GM11168 (cell line): Measurements from ENCODE around the gene SMPDL3B.

Source experiments
- in situ Hi-C: fragments of 300-500 bp; cut with MboI; formaldehyde crosslinking; loops from one replicate; pipeline ENCODE4 v1.12.0; 2022; ENCODE audit warnings: low sequenced_read_pairs; ENCODE audit not compliant: unreplicated experiment

SMPDL3B gene

DNA sequence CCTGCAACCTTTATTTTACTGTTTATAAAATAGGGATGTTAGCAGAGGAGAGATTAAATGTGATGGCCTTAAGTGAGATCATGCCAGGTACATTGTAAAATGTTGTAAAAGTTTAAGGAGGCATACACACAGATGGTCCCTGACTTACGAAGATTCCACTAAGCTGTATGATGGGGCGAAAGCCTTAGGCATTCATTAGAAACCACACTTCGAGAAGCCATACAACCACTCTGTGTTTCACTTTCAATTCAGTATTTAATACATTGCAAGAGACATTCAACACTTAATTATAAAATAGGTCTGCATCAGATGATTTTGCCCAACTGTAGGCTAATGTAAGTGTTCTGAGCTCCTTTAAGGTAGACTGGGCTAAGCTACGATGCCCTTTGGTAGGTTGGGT lies 3.7 kb downstream of the SMPDL3B start:
- in situ Hi-C loops, result no loop called here

DNA sequence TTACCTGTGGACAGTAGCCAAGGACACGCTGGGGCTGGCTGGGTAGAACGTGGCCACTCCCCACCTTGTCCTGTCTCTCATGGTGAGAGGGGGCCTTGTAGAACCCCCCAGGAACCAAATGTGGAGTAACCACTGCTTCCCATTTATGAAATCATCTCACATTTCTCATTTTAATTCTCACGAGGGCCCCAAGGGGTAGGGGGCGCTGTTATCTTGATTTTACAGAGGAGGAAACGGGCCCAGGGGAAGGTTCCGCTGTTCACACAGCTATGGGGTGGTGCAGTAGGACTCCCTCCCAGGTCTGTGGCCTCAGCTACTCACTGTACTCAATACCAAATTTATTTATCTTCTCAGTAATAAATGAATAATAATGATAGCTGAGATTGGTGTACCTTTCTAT lies 5.5 kb downstream of the SMPDL3B start:
- in situ Hi-C loops, result no loop called here

DNA sequence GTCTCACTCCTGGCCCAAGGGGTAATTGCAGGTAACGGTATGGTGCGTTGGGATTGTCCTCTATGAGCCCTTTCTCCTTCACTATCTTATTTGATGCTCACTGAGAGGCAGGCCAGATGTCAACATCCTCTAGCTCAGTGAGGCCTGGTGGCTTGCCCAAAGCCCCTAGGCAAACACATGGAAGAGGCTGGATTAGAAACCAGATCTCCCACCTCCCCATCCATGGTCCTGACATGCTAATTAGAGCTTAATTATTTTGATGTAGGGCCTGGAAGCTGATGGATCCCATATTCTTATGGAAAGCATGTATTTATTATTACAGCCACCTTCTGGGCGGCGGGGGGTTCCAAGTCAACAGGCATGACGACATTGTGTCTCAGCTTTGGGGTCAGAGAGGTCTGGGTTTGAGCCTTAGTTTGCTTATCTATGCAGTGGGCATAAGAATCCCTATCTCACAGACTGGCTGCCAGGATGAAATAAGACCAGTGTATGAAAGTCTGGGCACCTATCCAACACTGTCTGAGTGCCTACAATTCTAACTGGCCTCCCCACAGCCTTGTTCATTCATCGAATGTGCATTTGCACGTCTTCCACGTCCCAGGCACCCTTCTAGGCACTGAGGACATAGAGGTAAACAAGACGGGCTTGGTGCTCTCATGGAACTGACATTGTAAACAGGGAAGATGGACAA lies 6.2 kb downstream of the SMPDL3B start:
- in situ Hi-C loops, result no loop called here

DNA sequence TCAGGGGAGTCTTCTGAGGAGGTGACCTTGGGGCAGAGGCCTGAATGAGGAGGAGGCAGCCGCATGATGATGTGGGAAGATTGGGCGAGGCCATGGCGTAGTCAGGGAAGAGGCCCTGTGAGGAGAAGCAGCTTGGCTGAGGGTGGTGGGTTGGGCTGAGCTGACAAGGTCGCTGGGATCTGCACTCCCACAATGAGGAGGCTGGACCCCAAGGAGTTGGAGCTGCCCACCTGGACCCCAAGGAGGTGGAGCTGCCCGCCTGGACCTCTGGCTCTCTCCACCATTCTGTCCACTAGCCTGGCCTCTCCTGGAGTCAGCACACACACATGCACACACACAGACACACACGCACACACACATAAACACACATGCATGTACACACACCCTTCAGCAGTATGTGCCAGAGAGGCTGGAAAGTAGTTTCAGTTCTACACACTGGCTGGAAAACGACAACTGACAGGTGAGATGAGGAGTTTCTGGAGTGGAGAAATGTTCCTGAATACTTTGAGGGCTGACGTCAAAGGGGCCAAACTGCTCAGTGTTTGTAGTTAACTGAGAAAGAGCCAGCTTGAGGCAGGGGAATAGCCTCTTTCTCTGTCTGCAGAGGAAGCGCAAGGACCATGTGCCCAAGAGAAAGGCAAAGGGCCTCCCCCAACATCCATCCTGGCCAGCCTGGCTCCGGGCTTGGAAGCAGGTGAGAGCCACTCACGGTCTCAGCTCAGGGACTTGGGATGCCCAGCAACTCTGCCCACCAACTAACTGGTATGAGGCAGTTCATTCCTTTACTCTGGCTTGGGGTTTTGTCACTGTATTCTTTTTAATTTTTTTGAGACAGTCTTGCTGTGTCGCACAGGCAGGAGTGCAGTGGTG lies 7.1 kb downstream of the SMPDL3B start:
- in situ Hi-C loops, result no loop called here

DNA sequence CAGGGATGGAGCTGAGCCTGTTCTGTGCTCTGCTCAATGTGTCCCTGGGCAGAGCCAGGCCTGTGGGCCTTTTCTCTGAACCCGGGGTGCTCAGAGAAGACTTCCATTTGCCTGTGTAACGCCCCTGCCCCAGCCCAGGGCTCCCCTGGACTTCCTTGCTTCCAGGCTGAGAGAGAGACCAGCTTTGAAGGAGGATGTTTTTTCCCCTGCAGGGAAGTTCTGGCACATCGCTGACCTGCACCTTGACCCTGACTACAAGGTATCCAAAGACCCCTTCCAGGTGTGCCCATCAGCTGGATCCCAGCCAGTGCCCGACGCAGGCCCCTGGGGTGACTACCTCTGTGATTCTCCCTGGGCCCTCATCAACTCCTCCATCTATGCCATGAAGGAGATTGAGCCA lies 10.2 kb downstream of the SMPDL3B start:
- in situ Hi-C loops, result no loop called here

DNA sequence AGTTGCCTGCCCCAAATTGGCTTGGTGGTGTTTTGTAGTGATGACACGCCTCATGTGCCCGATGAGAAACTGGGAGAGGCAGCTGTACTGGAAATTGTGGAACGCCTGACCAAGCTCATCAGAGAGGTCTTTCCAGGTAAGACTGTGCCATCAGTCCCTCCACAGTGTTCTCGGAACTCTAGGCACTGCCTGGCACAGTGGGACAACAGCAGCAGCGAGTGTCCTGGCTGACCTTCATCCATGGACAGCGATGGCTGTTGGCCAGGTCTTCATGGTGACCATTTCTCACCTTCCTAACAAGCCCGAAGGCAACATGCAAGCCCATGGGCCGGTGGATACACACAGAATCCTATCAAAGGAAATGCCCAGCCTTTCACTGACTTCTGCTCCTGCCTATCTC lies 14.2 kb downstream of the SMPDL3B start:
- in situ Hi-C loops, result no loop called here

DNA sequence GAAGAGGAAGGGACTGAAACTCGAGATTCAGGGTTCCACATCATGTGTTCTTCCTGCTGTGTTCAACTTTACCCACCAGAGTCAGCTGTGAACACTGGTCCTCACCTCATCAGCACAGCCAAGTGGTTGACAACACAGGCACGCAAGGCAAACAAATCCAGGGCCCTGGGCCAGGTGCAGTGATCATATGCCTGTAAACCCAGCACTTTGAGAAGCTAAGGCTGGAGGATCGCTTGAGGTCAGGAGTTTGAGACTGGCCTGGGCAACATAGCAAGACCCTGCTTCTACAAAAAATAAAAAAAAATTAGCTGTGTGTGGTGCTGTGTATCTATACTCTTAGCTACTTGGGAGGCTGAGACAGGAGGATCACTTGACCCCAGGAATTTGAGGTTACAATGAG lies 16.6 kb downstream of the SMPDL3B start:
- in situ Hi-C loops, result no loop called here

DNA sequence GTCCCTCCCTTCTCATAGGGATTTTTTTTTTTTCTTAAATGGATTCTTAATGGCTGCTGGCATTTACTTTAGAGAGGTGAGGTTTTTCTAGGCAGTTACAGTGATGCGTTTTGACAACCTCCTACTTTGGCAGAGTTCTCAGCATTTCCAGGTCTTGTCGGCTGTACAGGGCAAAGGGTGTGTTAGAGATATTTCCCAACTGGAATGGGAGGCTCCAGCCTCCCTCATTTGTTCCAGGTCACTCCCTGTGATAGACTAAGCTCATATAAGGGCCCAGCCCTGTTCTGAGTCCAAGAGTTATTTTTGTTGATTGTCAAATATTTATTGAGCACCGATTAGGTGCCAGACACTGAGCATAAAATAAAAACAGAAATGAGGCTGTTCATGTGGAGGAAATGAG lies 17.3 kb downstream of the SMPDL3B start:
- in situ Hi-C loops, result no loop called here

DNA sequence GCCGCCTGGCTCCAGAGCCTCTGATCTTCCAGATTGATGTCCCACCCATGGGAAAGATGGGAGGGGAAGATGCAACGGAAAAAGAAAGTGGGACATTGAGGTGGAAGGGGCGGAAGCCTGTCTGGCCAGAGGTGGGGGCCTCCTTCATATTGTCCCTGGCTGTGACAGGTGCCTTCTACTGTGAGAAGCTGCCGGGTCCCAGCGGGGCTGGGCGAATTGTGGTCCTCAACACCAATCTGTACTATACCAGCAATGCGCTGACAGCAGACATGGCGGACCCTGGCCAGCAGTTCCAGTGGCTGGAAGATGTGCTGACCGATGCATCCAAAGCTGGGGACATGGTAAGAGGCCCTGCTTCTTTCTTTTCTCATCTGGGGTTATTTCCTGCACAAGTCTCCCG lies 19.4 kb downstream of the SMPDL3B start:
- in situ Hi-C loops, result no loop called here

DNA sequence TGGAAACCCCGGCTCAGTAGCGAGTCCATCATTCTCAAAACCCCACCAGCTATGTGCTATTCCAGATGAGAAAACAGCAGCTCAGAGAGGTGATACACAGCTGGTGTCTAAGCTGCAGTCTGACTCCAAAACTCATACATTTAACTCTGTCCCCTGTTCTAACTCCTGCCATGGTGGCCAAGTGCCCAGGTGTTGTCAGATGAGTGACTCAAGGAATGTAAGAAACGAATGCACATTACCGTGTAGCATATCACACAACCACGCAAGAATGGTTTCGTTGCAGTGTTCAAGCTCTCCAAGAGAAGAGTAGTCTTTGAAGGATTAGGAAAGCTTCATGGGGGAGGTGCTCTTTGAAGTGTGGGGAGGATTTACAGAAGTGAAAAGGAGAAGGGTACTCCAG lies 20.3 kb downstream of the SMPDL3B start:
- in situ Hi-C loops, result no loop called here

DNA sequence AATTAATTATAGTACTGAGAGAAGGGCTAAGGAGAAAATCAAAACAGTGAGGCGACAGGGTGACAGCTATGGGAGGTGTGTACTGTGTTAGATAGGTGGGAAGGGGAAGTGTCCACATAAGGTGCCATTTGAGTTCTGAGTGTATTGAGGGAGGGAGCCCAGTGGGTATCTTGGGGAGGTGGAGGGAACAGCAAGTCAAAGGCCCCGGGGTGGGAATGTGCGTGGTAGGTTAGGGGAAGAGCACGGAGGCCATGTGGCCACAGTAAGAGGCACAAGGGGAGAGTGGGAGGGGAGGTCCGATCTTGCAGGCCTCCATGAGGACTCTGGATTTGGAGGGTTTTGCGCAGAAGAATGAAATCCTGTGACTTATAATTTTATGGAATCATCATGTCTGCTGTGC lies 22.0 kb downstream of the SMPDL3B start:
- in situ Hi-C loops, result no loop called here

DNA sequence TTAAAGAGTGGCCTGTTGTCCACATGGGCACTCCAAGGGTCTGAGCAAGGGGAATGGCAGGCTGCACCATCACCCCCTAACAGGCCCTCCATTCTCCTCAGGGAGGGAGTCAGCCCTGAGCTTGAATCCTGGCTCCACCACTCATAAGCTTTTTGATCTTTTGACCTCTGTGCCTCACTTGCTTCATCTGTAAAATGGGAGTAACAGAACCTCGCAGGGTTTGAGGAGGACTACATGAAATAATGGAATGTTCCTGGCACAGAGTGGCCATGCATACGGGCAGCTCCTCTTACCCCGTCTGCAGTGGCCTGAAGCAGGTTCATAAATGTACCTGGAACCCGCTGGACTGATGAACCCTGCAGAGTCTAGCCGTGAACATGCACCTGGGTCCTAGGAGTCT lies 22.9 kb downstream of the SMPDL3B start:
- in situ Hi-C loops, result no loop called here

DNA sequence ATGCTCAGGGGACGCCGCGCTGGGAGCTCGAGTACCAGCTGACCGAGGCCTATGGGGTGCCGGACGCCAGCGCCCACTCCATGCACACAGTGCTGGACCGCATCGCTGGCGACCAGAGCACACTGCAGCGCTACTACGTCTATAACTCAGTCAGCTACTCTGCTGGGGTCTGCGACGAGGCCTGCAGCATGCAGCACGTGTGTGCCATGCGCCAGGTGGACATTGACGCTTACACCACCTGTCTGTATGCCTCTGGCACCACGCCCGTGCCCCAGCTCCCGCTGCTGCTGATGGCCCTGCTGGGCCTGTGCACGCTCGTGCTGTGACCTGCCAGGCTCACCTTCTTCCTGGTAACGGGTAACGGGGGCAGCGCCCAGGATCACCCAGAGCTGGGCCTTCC lies 23.7 kb downstream of the SMPDL3B start:
- in situ Hi-C loops, result no loop called here

DNA sequence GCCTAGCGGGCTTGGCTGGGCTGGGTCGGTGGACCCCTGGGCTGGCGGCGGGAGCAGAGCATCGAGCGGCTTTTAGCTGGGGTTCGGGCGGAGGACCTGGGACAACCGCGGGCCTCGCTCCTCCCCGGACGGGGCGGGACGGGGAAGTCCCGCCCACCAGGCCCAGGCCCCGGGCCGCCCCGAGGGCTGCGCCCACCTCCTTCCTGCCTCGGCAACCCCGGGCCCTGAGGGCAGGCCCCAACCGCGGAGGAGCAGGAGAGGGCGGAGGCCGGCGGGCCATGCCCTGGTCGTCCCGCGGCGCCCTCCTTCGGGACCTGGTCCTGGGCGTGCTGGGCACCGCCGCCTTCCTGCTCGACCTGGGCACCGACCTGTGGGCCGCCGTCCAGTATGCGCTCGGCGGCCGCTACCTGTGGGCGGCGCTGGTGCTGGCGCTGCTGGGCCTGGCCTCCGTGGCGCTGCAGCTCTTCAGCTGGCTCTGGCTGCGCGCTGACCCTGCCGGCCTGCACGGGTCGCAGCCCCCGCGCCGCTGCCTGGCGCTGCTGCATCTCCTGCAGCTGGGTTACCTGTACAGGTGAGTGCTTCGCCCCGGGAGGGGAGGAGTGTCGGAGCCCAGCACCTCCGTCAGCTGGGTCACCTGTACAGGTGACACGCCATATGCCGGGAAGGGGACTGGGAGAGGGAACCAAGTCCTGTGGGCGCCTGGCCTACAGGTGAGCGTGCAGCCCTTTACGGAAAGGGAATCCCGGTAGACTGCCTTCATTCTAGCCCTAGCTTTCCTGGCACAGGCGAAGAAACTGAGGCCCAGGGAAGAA lies 25.2 kb downstream of the SMPDL3B start, which contains the start of gene XKR8:
TSS of gene XKR8 (plus strand) at position 182 of the 812 bp plus-strand sequence. CDS start at position 279, 97 bp downstream.
- in situ Hi-C loops, result no loop called here

DNA sequence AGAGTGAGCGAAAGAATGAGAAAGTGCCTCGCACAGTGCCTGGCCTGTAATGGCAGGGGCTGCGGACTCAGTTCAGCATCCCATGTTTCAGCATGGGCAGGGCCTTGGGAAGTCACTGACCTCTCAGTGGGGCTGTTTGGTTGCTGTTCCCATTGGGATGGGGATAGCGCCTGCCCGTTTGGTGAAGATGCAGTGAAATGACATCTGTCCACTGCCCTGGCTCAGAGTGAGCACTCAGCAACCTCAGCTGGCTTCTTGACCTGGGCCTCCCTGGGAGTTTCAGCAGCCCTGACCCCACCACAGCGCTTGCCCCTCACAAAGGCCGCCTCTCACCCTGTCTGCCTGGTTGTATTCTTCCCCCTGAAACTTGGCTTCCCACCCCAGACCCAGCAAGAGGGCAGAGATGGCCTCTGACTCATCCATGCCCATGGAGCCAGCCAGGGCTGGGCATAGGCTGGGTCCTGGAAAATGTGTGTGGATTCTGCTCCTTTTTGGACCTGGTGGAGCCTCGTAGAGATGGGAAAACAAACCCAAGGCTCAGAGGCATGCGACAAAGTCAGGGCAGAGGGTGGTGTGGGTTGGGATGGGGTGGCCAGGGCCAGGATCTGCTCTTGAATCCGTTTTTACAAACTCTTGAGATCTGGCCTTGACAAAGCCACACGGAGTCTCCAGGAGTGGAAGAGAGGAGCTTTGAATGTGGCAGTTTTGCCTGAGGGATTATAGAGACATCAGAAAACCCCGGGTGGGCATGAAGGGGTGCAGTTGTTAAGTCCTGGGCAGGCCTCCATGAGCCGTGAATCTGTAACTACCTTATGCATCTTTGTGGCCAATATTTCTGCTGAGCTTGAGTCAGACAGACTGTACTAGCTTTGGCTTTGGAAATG lies 26.2 kb downstream of the SMPDL3B start:
- in situ Hi-C loops, result no loop called here

DNA sequence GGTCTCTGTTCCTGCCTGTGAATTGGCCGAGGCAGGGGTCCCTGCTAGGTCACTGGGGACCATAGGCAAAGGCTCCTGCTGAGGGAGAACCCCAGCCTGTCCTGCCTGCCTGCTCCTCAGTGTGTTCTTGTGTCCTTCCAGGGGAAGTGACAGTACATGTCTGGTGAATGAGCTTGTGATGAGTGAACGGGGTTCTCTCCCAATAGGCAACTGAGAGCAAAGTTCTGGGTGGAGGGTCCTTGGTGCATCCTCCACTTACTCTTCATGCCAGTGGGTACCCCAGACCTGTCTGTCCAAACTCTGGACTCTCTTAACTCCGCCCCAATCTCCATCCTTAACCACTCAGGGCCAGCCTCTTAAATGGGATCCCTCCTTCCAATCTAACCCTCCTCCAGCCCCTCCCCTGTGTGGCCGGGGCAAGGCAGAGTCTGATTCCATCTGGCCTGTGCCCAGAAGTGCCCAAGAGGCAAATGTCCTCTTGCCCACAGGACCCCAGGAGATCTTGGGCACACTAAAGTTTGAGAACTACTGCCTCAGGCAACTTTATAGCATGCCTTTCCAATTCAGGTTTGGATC lies 26.9 kb downstream of the SMPDL3B start:
- in situ Hi-C loops, result no loop called here

DNA sequence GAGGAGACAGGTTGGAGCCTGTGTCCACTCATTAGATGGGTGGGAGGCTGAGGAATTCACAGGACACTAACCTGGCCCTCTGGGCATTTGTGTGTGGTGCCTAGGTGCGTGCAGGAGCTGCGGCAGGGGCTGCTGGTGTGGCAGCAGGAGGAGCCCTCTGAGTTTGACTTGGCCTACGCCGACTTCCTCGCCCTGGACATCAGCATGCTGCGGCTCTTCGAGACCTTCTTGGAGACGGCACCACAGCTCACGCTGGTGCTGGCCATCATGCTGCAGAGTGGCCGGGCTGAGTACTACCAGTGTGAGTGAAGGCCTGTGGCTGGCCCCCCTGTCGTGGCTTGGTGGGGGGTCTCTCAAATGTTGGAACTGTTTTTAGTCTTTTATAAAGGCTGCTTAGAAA lies 28.6 kb downstream of the SMPDL3B start:
- in situ Hi-C loops, result no loop called here

DNA sequence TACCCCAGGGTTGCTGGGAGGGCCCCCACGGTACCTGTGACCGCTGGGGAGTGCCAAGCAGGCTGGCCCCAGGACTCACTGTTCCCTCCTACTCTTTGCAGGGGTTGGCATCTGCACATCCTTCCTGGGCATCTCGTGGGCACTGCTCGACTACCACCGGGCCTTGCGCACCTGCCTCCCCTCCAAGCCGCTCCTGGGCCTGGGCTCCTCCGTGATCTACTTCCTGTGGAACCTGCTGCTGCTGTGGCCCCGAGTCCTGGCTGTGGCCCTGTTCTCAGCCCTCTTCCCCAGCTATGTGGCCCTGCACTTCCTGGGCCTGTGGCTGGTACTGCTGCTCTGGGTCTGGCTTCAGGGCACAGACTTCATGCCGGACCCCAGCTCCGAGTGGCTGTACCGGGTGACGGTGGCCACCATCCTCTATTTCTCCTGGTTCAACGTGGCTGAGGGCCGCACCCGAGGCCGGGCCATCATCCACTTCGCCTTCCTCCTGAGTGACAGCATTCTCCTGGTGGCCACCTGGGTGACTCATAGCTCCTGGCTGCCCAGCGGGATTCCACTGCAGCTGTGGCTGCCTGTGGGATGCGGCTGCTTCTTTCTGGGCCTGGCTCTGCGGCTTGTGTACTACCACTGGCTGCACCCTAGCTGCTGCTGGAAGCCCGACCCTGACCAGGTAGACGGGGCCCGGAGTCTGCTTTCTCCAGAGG lies 31.8 kb downstream of the SMPDL3B start:
- in situ Hi-C loops, result no loop called here
